Measurements from ENCODE around the gene MAB21L3. TPM values are rescaled to one million over a fixed set of nuclear protein-coding genes. Genes with fewer than 3 reads are reported as not detected.

MAB21L3 gene
- total RNA-seq, 1 donor from 2014 or later: 0.20 TPM

DNA sequence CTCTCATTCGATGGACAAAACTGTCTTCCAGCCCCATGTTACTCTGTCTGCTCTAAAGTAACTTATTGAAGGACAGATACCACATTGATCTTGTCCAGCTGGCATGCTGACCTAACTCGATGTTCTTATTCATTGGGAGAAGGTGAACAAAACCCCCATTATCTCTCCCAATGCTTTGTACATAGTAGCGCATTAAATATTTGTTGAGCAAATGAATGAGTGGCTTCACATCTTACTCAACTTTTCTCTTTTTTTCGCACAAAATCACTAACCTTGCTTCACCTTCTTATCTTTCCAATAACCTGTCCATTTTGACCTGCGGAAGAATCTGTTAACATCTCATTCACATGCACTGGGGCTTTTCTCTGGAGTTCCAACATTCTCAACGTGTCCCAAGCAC lies 18.3 kb downstream of the MAB21L3 start:
- peaks cover 13% of the 10 kb centered on the region for H3K27me3 Mint-ChIP-seq (ENCODE audit: low read depth)
- H3K27ac Mint-ChIP-seq (ENCODE audit: unreplicated experiment): no peak overlapping the region
- DNase-seq (ENCODE audit: low spot score): no peak
- TF ChIP-seq CTCF (IDR thresholded peaks at IDR 0.05): no peak
- no peaks in the 10 kb centered on the region for H3K4me1 Mint-ChIP-seq (ENCODE audit: low read depth)
- no peak overlapping the region for H3K4me3 Mint-ChIP-seq (ENCODE audit: unreplicated experiment)
- no peaks in the 10 kb centered on the region for H3K9me3 Mint-ChIP-seq (ENCODE audit: low read depth)
- peaks cover 9% of the 10 kb centered on the region for H3K36me3 Mint-ChIP-seq (ENCODE audit: low read depth)

GRCh38 chr1:116130356-116130755 lies 19.2 kb downstream of the MAB21L3 start:
- no peak overlapping the region for H3K27ac Mint-ChIP-seq (ENCODE audit: unreplicated experiment)
- peaks cover 13% of the 10 kb centered on the region for H3K27me3 Mint-ChIP-seq (ENCODE audit: low read depth)
- H3K36me3 Mint-ChIP-seq (ENCODE audit: low read depth): peaks cover 9% of the 10 kb centered on the region
- H3K9me3 Mint-ChIP-seq (ENCODE audit: low read depth): no peaks in the 10 kb centered on the region
- TF ChIP-seq CTCF (IDR thresholded peaks at IDR 0.05): no peak
- no peak for DNase-seq (ENCODE audit: low spot score)
- H3K4me3 Mint-ChIP-seq (ENCODE audit: unreplicated experiment): no peak overlapping the region
- no peaks in the 10 kb centered on the region for H3K4me1 Mint-ChIP-seq (ENCODE audit: low read depth)

GRCh38 chr1:116131170-116131569 lies 20.0 kb downstream of the MAB21L3 start:
- TF ChIP-seq CTCF (IDR thresholded peaks at IDR 0.05): no peak
- Mint-ChIP-seq H3K27ac (ENCODE audit: unreplicated experiment) (no peak overlapping the region), H3K27me3 (ENCODE audit: low read depth) (peaks cover 11% of the 10 kb centered on the region), H3K9me3 (ENCODE audit: low read depth) (no peaks in the 10 kb centered on the region), H3K36me3 (ENCODE audit: low read depth) (peaks cover 9% of the 10 kb centered on the region), H3K4me3 (ENCODE audit: unreplicated experiment) (no peak overlapping the region), H3K4me1 (ENCODE audit: low read depth) (no peaks in the 10 kb centered on the region)
- DNase-seq (ENCODE audit: low spot score): no peak

- no peak for TF ChIP-seq CTCF (IDR thresholded peaks at IDR 0.05)
- H3K27ac Mint-ChIP-seq (ENCODE audit: unreplicated experiment): no peak overlapping the region
- H3K4me1 Mint-ChIP-seq (ENCODE audit: low read depth): no peaks in the 10 kb centered on the region
- no peak overlapping the region for H3K4me3 Mint-ChIP-seq (ENCODE audit: unreplicated experiment)
- no peaks in the 10 kb centered on the region for H3K9me3 Mint-ChIP-seq (ENCODE audit: low read depth)
- no peak for DNase-seq (ENCODE audit: low spot score)
- H3K27me3 Mint-ChIP-seq (ENCODE audit: low read depth): peaks cover 11% of the 10 kb centered on the region
- H3K36me3 Mint-ChIP-seq (ENCODE audit: low read depth): peaks cover 9% of the 10 kb centered on the region
Observed at GRCh38 chr1:116131866-116132605, 20.8 kb downstream of the MAB21L3 start.

DNA sequence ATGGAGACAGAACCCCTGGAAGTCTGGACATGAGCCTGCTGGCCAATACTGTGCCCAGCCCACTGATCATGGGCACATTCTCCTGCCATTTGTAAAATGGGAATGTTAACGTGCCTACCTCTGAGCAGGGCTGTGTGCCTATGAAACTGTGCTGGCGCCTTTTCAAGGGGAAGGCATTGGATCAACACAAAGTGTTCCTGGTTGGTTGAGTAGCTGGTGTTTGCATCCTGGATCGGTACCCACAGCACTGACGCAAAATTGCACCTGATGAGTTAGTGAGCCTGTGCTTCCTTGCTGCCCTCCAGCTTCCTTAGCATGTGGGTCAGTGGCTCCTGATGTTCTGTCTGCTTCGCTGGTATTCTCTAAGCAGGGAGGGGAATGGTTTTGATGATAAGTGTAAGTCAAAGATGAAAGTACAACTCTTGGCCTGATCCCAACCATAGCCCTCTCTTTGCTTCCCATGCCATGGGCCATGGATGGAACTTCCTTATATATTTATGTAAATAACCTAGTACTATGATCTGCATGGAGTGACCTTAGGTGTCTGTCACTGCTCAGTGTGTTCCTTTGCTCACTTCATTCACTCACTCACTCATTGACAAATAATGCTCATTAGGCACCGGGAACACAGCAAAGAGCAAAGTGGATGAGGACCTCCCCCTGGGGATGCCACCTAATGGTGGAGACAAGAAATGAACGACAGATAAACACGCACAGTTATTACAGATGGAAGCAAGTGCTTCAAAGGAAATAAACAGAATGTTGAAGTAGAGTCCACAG lies 22.7 kb downstream of the MAB21L3 start:
- no peaks in the 10 kb centered on the region for H3K9me3 Mint-ChIP-seq (ENCODE audit: low read depth)
- TF ChIP-seq CTCF (IDR thresholded peaks at IDR 0.05): peak; percentile 57
- no peak overlapping the region for H3K27ac Mint-ChIP-seq (ENCODE audit: unreplicated experiment)
- H3K4me1 Mint-ChIP-seq (ENCODE audit: low read depth): peaks cover 1% of the 10 kb centered on the region
- H3K36me3 Mint-ChIP-seq (ENCODE audit: low read depth): peaks cover 4% of the 10 kb centered on the region
- peaks cover 6% of the 10 kb centered on the region for H3K27me3 Mint-ChIP-seq (ENCODE audit: low read depth)
- H3K4me3 Mint-ChIP-seq (ENCODE audit: unreplicated experiment): no peak overlapping the region
- no peak for DNase-seq (ENCODE audit: low spot score)
